H1 (cell line): ENCODE data around the gene SCN7A.

Experiments used
- BRCA1 ChIP-seq: IDR thresholded peaks from 2 replicates; pipeline ENCODE4 v1.6.1; 2012; ENCODE audit warnings: low read depth, low read length, improper control_type of control experiment
- CREB1 ChIP-seq: IDR thresholded peaks from 2 replicates; pipeline ENCODE4 v1.6.1; 2012; ENCODE audit warnings: inconsistent platforms
- CTCF ChIP-seq, 3 experiments: IDR thresholded peaks; 1 replicate in 2 of 3; 2 replicates in 1 of 3; pipeline versions ENCODE4 v1.5.1 to v1.6.1; 2011; ENCODE audit warnings: low read length in 3 of 3, mild to moderate bottlenecking in 3 of 3, inconsistent platforms in 2 of 3, low read depth in 1 of 3, moderate library complexity in 1 of 3; ENCODE audit not compliant: insufficient read depth in 1 of 3; ENCODE audit errors: control extremely low read depth in 1 of 3
- EZH2 ChIP-seq: fragments of 200-600 bp; sonication (generic); IDR thresholded peaks from 2 replicates; pipeline ENCODE4 v1.7.1; 2012; ENCODE audit warnings: low read depth, mild to moderate bottlenecking, moderate library complexity, low read length, inconsistent platforms; ENCODE audit not compliant: severe bottlenecking
- SAP30 ChIP-seq: fragments of 300-600 bp; sonication (generic); IDR thresholded peaks from 2 replicates; pipeline ENCODE4 v1.7.1; 2012; ENCODE audit warnings: low read length, moderate library complexity, mild to moderate bottlenecking, inconsistent platforms; ENCODE audit not compliant: insufficient read depth, insufficient replicate concordance
- ZNF274 ChIP-seq: IDR thresholded peaks from 2 replicates; pipeline ENCODE4 v1.7.0; 2012; ENCODE audit warnings: low read length, borderline replicate concordance; ENCODE audit errors: extremely low read depth

- TF ChIP-seq BRCA1 (no peak), CTCF (IDR thresholded peaks at IDR 0.05; ENCODE audit: control extremely low read depth in 1 of 3, insufficient read depth in 1 of 3, low read depth in 1 of 3, low read length in 3 of 3) (no peak), ZNF274 (no peak), CREB1 (no peak), EZH2 (no peak), SAP30 (no peak)
Observed at GRCh38 chr2:166520604-166521003, 26.6 kb upstream of the SCN7A start.
